GM12878 (cell line): ENCODE measurements around the gene INSYN2B. TPM values are rescaled to one million over a fixed set of nuclear protein-coding genes. Genes with fewer than 3 reads are reported as not detected.

Experiments used
- ATAC-seq: fragments of 200-7000 bp; cut with Tn5 transposase; 3 replicates; pipeline ENCODE4 v1.9.1; 2020; ENCODE audit warnings: mild to moderate bottlenecking, moderate library complexity
- BruUV-seq: library from RNA; stranded (reverse); fragments of 400-500 nt; replicated peaks from 2 replicates; lab custom pipeline; 2021; lab: Mats Ljungman, UMichigan
- CTCF ChIA-PET: fragments of 300-600 bp; sonication (Branson Sonifier 250); formaldehyde crosslinking; extraction: SDS; loops from one replicate; lab custom pipeline; 2021; ENCODE audit warnings: inconsistent platforms; lab: Yijun Ruan, JAX
- POLR2A ChIA-PET: fragments of 350-600 bp; formaldehyde crosslinking; extraction: SDS; loops from one replicate; lab custom pipeline; 2021; ENCODE audit warnings: inconsistent platforms; lab: Charles Lee
- RAD21 ChIA-PET: fragments of 300-600 bp; sonication (Branson Sonifier 250); formaldehyde crosslinking; loops from one replicate; lab custom pipeline; 2023; ENCODE audit warnings: antibody characterized with exemption; ENCODE audit not compliant: unreplicated experiment; lab: Charles Lee
- SMC1A ChIA-PET: fragments of 300-600 bp; sonication (Branson Sonifier 250); formaldehyde crosslinking; loops from one replicate; lab custom pipeline; 2023; ENCODE audit not compliant: unreplicated experiment, uncharacterized antibody; lab: Charles Lee
- DNase-seq: peaks from one replicate; pipeline ENCODE4 v3.0.0-alpha.2; 2011; ENCODE audit warnings: low read depth, low spot score
- FAIRE-seq: peaks from 3 replicates; lab custom pipeline; 2011; peaks lifted over from hg19 to GRCh38; lab: Jason Lieb, UNC
- H2AFZ ChIP-seq: 2 replicates; pipeline ENCODE4 v1.6.0; 2011; ENCODE audit warnings: low read depth, low read length, control low read depth; ENCODE audit not compliant: control insufficient read depth
- H3K27ac ChIP-seq: 2 replicates; pipeline ENCODE4 v1.5.1; 2011; ENCODE audit warnings: control low read depth; ENCODE audit not compliant: control insufficient read depth, insufficient read depth
- H3K27me3 ChIP-seq, 2 experiments: replicated peaks in 1 of 2; 2 replicates each; pipeline versions ENCODE4 v1.6.0 to v1.6.1; 2011; ENCODE audit warnings: low read length in 1 of 2; ENCODE audit not compliant: control insufficient read depth in 2 of 2, insufficient read depth in 2 of 2
- H3K36me3 ChIP-seq, 2 experiments: 2 replicates each; pipeline ENCODE4 v1.5.1; 2011; ENCODE audit warnings: low read length in 1 of 2; ENCODE audit not compliant: control insufficient read depth in 2 of 2, insufficient read depth in 2 of 2
- H3K4me1 ChIP-seq: 2 replicates; pipeline ENCODE4 v1.6.1; 2011; ENCODE audit warnings: mild to moderate bottlenecking, low read length, moderate library complexity, mixed read lengths; ENCODE audit not compliant: control insufficient read depth, insufficient read depth
- H3K4me2 ChIP-seq: 2 replicates; pipeline ENCODE4 v1.6.0; 2011; ENCODE audit warnings: control low read depth; ENCODE audit not compliant: control insufficient read depth, insufficient read depth
- H3K4me3 ChIP-seq: fragments of 200-600 bp; sonication (generic); 2 replicates; pipeline ENCODE4 v1.5.1; 2016
- H3K79me2 ChIP-seq: 2 replicates; pipeline ENCODE4 v1.6.0; 2011; ENCODE audit warnings: low read length; ENCODE audit not compliant: control insufficient read depth, insufficient read depth
- H3K9ac ChIP-seq: 2 replicates; pipeline ENCODE4 v1.8.0; 2011; ENCODE audit warnings: low read length, control low read depth, mixed read lengths; ENCODE audit not compliant: control insufficient read depth, insufficient read depth
- H3K9me3 ChIP-seq: replicated peaks from 3 replicates; pipeline ENCODE4 v1.5.1; 2011; ENCODE audit warnings: mild to moderate bottlenecking, low read length; ENCODE audit not compliant: control insufficient read depth, insufficient read depth
- H4K20me1 ChIP-seq: 2 replicates; pipeline ENCODE4 v1.6.0; 2011; ENCODE audit not compliant: control insufficient read depth, insufficient read depth
- BCL11A ChIP-seq: IDR thresholded peaks from 2 replicates; pipeline ENCODE4 v1.6.1; 2011; ENCODE audit warnings: low read depth, low read length
- EP300 ChIP-seq, 2 experiments: fragments of 150-350 bp in 1 of 2; IDR thresholded peaks; 2 replicates each; pipeline ENCODE4 v1.6.1; 2011 to 2012; ENCODE audit warnings: low read depth in 2 of 2, low read length in 2 of 2, borderline replicate concordance in 1 of 2, improper control_type of control experiment in 1 of 2, inconsistent platforms in 1 of 2; ENCODE audit not compliant: control insufficient read depth in 1 of 2
- IKZF1 ChIP-seq: fragments of 450-650 bp; conservative IDR thresholded peaks from 2 replicates; pipeline ENCODE4 v1.6.1; 2017; ENCODE audit warnings: antibody characterized with exemption, mild to moderate bottlenecking
- KLF5 ChIP-seq: fragments of 450-650 bp; IDR thresholded peaks from 2 replicates; pipeline ENCODE4 v1.6.1; 2014; ENCODE audit warnings: mild to moderate bottlenecking; ENCODE audit not compliant: partially characterized antibody
- MEF2A ChIP-seq: IDR thresholded peaks from 2 replicates; pipeline ENCODE4 v1.6.1; 2011; ENCODE audit warnings: low read depth, mild to moderate bottlenecking, low read length, moderate library complexity; ENCODE audit not compliant: insufficient read depth
- MEF2B ChIP-seq: fragments of 450-650 bp; IDR thresholded peaks from 2 replicates; pipeline ENCODE4 v1.6.1; 2018; ENCODE audit warnings: mild to moderate bottlenecking, moderate library complexity; ENCODE audit not compliant: partially characterized antibody, poor library complexity, severe bottlenecking
- MYB ChIP-seq: fragments of 150-350 bp; IDR thresholded peaks from 2 replicates; pipeline ENCODE4 v1.6.1; 2014; ENCODE audit warnings: mild to moderate bottlenecking, low read depth, low read length, borderline replicate concordance
- RUNX3 ChIP-seq: IDR thresholded peaks from 2 replicates; pipeline ENCODE4 v1.6.1; 2012; ENCODE audit warnings: low read length, inconsistent platforms
- ZNF24 ChIP-seq: fragments of 450-650 bp; IDR thresholded peaks from 2 replicates; pipeline ENCODE4 v1.6.1; 2017; ENCODE audit warnings: antibody characterized with exemption, mild to moderate bottlenecking
- WGBS: methylation state at CpG from one replicate; pipeline ENCODE4 v1.1.6; 2016; ENCODE audit warnings: low lambda C conversion rate; ENCODE audit not compliant: insufficient replicate concordance, insufficient coverage; ENCODE audit errors: missing lambda C conversion rate; 5-methylcytosine and 5-hydroxymethylcytosine counted together
- in situ Hi-C: fragments of 300-500 bp; cut with MboI; formaldehyde crosslinking; loops from 9 replicates; pipeline ENCODE4 v1.14.3; 2018; ENCODE audit warnings: mixed read lengths
- intact Hi-C: fragments of 100-400 bp; cut with micrococcal nuclease; formaldehyde crosslinking; loops from one replicate; pipeline ENCODE4 v1.14.2; 2022; ENCODE audit not compliant: unreplicated experiment
- polyA plus RNA-seq, 11 experiments: library from polyadenylated mRNA; depleted of rRNA in 4 of 11; unstranded in 6 of 11; stranded (reverse) in 5 of 11; fragments of >200 nt; fragmentation: Nextera tagmentation in 4 of 11; fragmentation: Illumina TruSeq in 1 of 11; extraction: Ambion mirVana in 4 of 11; extraction: Trizol in 1 of 11; gene quantifications; 1 replicate in 1 of 11; 2 replicates in 10 of 11; pipeline versions ENCODE4 v1.2.1 to v1.2.3, GENCODE V29; 2011 to 2016; ENCODE audit warnings: inconsistent platforms in 2 of 11, missing spikeins in 2 of 11, low read depth in 1 of 11
- total RNA-seq, 4 experiments: library from RNA; depleted of rRNA in 3 of 4; stranded (reverse); fragments of >200 nt in 3 of 4; fragmentation: Illumina TruSeq in 1 of 4; extraction: Trizol in 1 of 4; gene quantifications; 2 replicates each; pipeline versions ENCODE4 v1.2.1 to v1.2.3, GENCODE V29; 2013 to 2021
- TF ChIP-seq, protein P1 (sequence below): fragments of 450-650 bp; formaldehyde crosslinking; IDR thresholded peaks from 2 replicates; pipeline ENCODE4 v1.4.0; 2020; ENCODE audit warnings: mild to moderate bottlenecking, moderate library complexity
- TF ChIP-seq, protein P2 (sequence below): IDR thresholded peaks from 2 replicates; pipeline ENCODE4 v1.6.1; 2012; ENCODE audit warnings: low read length, inconsistent platforms
- TF ChIP-seq, protein P3 (sequence below): fragments of 450-650 bp; IDR thresholded peaks from 2 replicates; pipeline ENCODE4 v1.6.1; 2018; ENCODE audit warnings: mild to moderate bottlenecking, low read depth, moderate library complexity; ENCODE audit not compliant: partially characterized antibody
- TF ChIP-seq, protein P4 (sequence below): fragments of 450-650 bp; IDR thresholded peaks from 2 replicates; pipeline ENCODE4 v1.6.1; 2017; ENCODE audit warnings: borderline replicate concordance
- TF ChIP-seq, protein P5 (sequence below): IDR thresholded peaks from 2 replicates; pipeline ENCODE4 v1.6.1; 2012; ENCODE audit warnings: low read depth, low read length, improper control_type of control experiment

Gene INSYN2B
- total and polyA plus RNA-seq, 10 of the 15 experiments (the other 5 are each of a cell fraction or from before 2014, with no cell fraction given), result 0.05 to 0.27 (median 0.13) TPM; not detected in 7

DNA sequence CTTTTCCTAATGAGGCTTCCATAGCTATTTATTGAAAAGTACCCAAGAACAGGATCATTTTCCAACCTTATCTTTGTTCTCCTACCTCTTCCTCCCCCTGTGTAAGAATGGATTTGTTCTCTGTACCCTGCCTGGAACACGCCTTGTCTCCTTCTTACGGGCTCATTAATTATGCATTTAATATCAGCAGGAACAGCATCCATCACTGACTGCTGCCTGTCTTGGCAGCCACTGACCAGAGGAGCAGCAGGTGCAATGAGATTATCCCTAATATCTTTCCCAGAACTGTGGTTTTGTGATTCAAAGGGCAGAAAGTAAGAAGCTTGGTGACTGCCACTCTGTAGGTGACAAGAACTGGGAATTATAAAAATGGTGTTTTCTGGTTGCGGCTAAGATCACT lies 19.3 kb upstream of the INSYN2B start:
- Histone ChIP-seq H3K79me2 (no peaks in the 10 kb centered on the region), H4K20me1 (no peaks in the 10 kb centered on the region), H2AFZ (no peak overlapping the region), H3K4me2 (no peak overlapping the region), H3K4me1 (no peaks in the 10 kb centered on the region), H3K27me3 (no peaks in the 10 kb centered on the region), H3K36me3 (peaks cover 12 to 46% of the 10 kb centered on the region in 2 experiments), H3K27ac (no peak overlapping the region), H3K9me3 (no peaks in the 10 kb centered on the region; the same call in 2 of the 3 replicates), H3K4me3 (no peak overlapping the region), H3K9ac (no peak overlapping the region)
- ChIA-PET CTCF (no interaction called here), POLR2A (no interaction called here), SMC1A (interaction anchor here (1.2 kb wide), 2 partner anchors 54 to 217 kb away, joined by 3 read pairs; no protein-coding TSS in a partner anchor), RAD21 (no interaction called here)
- ATAC-seq (no peak), FAIRE-seq (no peak), DNase-seq (no peak)
- in situ Hi-C loops, result no loop called here
- no TSS peak for BruUV-seq
- 100% methylated on average over 3 of the region's 3 CpGs for WGBS
- intact Hi-C loops, result no loop called here
- TF ChIP-seq RUNX3 (no peak), MYB (no peak), IKZF1 (no peak), ZNF24 (no peak), KLF5 (no peak), BCL11A (no peak), MEF2B (no peak), MEF2A (no peak), EP300 (IDR thresholded peaks at IDR 0.05; ENCODE audit: borderline replicate concordance in 1 of 2, control insufficient read depth in 1 of 2, low read depth in 2 of 2, low read length in 2 of 2) (no peak)
- TF ChIP-seq, protein P1, sequence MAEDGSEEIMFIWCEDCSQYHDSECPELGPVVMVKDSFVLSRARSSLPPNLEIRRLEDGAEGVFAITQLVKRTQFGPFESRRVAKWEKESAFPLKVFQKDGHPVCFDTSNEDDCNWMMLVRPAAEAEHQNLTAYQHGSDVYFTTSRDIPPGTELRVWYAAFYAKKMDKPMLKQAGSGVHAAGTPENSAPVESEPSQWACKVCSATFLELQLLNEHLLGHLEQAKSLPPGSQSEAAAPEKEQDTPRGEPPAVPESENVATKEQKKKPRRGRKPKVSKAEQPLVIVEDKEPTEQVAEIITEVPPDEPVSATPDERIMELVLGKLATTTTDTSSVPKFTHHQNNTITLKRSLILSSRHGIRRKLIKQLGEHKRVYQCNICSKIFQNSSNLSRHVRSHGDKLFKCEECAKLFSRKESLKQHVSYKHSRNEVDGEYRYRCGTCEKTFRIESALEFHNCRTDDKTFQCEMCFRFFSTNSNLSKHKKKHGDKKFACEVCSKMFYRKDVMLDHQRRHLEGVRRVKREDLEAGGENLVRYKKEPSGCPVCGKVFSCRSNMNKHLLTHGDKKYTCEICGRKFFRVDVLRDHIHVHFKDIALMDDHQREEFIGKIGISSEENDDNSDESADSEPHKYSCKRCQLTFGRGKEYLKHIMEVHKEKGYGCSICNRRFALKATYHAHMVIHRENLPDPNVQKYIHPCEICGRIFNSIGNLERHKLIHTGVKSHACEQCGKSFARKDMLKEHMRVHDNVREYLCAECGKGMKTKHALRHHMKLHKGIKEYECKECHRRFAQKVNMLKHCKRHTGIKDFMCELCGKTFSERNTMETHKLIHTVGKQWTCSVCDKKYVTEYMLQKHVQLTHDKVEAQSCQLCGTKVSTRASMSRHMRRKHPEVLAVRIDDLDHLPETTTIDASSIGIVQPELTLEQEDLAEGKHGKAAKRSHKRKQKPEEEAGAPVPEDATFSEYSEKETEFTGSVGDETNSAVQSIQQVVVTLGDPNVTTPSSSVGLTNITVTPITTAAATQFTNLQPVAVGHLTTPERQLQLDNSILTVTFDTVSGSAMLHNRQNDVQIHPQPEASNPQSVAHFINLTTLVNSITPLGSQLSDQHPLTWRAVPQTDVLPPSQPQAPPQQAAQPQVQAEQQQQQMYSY (CRISPR knock-in tag), result no peak
- TF ChIP-seq, protein P2, sequence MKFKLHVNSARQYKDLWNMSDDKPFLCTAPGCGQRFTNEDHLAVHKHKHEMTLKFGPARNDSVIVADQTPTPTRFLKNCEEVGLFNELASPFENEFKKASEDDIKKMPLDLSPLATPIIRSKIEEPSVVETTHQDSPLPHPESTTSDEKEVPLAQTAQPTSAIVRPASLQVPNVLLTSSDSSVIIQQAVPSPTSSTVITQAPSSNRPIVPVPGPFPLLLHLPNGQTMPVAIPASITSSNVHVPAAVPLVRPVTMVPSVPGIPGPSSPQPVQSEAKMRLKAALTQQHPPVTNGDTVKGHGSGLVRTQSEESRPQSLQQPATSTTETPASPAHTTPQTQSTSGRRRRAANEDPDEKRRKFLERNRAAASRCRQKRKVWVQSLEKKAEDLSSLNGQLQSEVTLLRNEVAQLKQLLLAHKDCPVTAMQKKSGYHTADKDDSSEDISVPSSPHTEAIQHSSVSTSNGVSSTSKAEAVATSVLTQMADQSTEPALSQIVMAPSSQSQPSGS, result no peak
- TF ChIP-seq, protein P3, sequence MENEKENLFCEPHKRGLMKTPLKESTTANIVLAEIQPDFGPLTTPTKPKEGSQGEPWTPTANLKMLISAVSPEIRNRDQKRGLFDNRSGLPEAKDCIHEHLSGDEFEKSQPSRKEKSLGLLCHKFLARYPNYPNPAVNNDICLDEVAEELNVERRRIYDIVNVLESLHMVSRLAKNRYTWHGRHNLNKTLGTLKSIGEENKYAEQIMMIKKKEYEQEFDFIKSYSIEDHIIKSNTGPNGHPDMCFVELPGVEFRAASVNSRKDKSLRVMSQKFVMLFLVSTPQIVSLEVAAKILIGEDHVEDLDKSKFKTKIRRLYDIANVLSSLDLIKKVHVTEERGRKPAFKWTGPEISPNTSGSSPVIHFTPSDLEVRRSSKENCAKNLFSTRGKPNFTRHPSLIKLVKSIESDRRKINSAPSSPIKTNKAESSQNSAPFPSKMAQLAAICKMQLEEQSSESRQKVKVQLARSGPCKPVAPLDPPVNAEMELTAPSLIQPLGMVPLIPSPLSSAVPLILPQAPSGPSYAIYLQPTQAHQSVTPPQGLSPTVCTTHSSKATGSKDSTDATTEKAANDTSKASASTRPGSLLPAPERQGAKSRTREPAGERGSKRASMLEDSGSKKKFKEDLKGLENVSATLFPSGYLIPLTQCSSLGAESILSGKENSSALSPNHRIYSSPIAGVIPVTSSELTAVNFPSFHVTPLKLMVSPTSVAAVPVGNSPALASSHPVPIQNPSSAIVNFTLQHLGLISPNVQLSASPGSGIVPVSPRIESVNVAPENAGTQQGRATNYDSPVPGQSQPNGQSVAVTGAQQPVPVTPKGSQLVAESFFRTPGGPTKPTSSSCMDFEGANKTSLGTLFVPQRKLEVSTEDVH, result no peak
- TF ChIP-seq, protein P4, sequence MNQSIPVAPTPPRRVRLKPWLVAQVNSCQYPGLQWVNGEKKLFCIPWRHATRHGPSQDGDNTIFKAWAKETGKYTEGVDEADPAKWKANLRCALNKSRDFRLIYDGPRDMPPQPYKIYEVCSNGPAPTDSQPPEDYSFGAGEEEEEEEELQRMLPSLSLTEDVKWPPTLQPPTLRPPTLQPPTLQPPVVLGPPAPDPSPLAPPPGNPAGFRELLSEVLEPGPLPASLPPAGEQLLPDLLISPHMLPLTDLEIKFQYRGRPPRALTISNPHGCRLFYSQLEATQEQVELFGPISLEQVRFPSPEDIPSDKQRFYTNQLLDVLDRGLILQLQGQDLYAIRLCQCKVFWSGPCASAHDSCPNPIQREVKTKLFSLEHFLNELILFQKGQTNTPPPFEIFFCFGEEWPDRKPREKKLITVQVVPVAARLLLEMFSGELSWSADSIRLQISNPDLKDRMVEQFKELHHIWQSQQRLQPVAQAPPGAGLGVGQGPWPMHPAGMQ, result no peak
- TF ChIP-seq, protein P5, sequence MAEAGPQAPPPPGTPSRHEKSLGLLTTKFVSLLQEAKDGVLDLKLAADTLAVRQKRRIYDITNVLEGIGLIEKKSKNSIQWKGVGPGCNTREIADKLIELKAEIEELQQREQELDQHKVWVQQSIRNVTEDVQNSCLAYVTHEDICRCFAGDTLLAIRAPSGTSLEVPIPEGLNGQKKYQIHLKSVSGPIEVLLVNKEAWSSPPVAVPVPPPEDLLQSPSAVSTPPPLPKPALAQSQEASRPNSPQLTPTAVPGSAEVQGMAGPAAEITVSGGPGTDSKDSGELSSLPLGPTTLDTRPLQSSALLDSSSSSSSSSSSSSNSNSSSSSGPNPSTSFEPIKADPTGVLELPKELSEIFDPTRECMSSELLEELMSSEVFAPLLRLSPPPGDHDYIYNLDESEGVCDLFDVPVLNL, result no peak
